Measurements from ENCODE around the gene SYNE2. TPM values are rescaled to one million over a fixed set of nuclear protein-coding genes. Genes with fewer than 3 reads are reported as not detected.

Gene SYNE2, protein sequence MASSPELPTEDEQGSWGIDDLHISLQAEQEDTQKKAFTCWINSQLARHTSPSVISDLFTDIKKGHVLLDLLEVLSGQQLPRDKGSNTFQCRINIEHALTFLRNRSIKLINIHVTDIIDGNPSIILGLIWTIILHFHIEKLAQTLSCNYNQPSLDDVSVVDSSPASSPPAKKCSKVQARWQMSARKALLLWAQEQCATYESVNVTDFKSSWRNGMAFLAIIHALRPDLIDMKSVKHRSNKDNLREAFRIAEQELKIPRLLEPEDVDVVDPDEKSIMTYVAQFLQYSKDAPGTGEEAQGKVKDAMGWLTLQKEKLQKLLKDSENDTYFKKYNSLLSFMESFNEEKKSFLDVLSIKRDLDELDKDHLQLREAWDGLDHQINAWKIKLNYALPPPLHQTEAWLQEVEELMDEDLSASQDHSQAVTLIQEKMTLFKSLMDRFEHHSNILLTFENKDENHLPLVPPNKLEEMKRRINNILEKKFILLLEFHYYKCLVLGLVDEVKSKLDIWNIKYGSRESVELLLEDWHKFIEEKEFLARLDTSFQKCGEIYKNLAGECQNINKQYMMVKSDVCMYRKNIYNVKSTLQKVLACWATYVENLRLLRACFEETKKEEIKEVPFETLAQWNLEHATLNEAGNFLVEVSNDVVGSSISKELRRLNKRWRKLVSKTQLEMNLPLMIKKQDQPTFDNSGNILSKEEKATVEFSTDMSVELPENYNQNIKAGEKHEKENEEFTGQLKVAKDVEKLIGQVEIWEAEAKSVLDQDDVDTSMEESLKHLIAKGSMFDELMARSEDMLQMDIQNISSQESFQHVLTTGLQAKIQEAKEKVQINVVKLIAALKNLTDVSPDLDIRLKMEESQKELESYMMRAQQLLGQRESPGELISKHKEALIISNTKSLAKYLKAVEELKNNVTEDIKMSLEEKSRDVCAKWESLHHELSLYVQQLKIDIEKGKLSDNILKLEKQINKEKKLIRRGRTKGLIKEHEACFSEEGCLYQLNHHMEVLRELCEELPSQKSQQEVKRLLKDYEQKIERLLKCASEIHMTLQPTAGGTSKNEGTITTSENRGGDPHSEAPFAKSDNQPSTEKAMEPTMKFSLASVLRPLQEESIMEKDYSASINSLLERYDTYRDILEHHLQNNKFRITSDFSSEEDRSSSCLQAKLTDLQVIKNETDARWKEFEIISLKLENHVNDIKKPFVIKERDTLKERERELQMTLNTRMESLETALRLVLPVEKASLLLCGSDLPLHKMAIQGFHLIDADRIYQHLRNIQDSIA (N-terminal part only)
- 32.9 and 38.5 TPM in 2 replicates for total RNA-seq

DNA sequence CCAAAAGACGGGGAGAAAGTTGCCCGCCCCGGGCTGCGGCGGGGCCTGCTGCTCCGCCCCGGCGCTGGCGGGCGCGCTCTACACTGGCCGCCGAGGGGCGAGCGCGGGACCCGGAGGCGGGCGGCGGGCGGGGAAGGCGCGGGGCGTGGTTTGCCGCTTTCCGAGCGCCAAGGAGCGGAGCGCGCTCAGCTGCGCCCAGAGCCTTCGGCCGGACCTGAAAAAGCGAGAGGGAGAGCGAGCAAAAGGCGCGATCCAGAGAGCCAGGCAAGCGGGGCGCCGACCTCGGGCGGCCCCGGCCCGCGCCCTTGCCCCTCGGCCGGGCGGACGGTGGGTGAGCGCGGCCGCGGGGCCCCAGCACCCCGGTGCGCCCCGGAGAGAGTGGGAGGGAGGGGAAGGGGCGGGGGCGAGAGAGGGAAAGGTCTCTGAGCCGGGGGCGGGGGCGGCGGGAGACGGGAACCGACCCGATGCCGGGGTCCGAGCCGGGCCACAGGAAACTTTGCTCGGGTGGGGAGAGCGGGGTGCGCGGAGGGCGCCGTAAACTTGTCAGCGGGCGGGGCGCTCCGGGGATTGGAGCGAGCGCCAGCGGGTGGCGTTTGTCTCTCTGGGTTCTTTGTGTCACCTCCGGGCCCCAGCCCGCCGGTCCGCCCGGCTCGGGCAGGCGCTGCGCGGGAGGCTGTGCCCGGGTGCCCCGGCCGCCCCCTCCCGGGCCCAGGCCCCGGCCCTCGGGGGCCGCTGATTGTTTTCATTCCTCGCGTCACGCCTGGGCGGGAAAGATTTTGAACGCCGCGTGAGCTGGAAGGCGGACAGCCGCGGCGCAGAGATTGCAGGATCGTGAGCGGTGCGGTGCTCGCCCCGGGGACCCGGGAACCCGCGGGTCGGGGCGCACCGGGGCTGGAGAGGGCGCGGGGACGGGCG is at the start of gene SYNE2:
Gene SYNE2, plus strand, starts transcription at position 188 of the 915 bp plus-strand sequence. CDS start 56,145 bp downstream, outside the sequence.

Small RNA genes lying within 50 kb of the gene (small RNA-seq; reads per million reads assigned to genes)
- gene MIR548H1: not detected
- gene RF00019: not detected
- not detected for gene RPS28P1

Other genes with a start within 250 kb of the SYNE2 start
- 8.2 and 12.2 TPM in 2 replicates for gene WDR89, start 211.1 kb upstream of the SYNE2 start, total RNA-seq
- gene SGPP1, start 124.9 kb upstream of the SYNE2 start, total RNA-seq: 8.8 and 12.5 TPM in 2 replicates